ENCODE data around the gene UBAP2.
"Not testable (repeated sequence)": the region's sequence is repeated elsewhere in the genome, so short reads cannot be mapped to it uniquely, and the experiment has no call there.

UBAP2 gene

DNA sequence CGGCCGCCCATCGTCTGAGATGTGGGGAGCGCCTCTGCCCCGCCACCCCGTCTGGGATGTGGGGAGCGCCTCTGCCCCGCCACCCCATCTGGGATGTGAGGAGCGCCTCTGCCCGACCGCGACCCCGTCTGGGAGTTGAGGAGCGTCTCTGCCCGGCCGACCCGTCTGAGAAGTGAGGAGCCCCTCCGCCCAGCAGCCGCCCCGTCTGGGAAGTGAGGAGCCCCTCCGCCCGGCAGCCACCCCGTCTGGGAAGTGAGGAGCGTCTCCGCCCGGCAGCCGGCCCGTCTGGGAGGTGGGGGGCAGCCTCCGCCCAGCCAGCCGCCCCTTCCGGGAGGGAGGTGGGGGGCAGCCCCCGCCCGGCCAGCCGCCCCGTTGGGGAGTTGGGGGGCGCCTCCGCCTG, 9.8 kb downstream of the UBAP2 start:
- not testable (repeated sequence) for H2BK12ac ChIP-seq (ENCODE audit: low read length); H2BK5ac ChIP-seq (ENCODE audit: low read length); H2BK120ac ChIP-seq (ENCODE audit: low read depth, low read length); H3K27me3 ChIP-seq (ENCODE audit: control insufficient read depth in 3 of 3, insufficient read depth in 3 of 3, low read depth in 1 of 3, low read length in 3 of 3); H3K23ac ChIP-seq (ENCODE audit: low read depth, low read length, poor library complexity); H3K4me2 ChIP-seq (ENCODE audit: insufficient read depth, low read length, poor library complexity, severe bottlenecking); H3K27ac ChIP-seq (replicated peaks; ENCODE audit: low read length); H4K8ac ChIP-seq (ENCODE audit: low read depth, low read length); H2AFZ ChIP-seq (ENCODE audit: low read length); H3K9ac ChIP-seq (ENCODE audit: low read depth, low read length, poor library complexity); H3K4me3 ChIP-seq (ENCODE audit: low read length in 2 of 2); H3K14ac ChIP-seq (ENCODE audit: low read length); H3K18ac ChIP-seq (ENCODE audit: low read length); DNase-seq (ENCODE audit: low spot score); H3K79me1 ChIP-seq (ENCODE audit: low read depth, low read length); H2BK15ac ChIP-seq (ENCODE audit: low read length); H2AK5ac ChIP-seq (ENCODE audit: low read depth, low read length); H3K4ac ChIP-seq (ENCODE audit: low read length); H3K9me3 ChIP-seq (replicated peaks in 1 of 2; ENCODE audit: control insufficient read depth in 2 of 2, insufficient read depth in 1 of 2, low read depth in 1 of 2, low read length in 2 of 2); H4K91ac ChIP-seq (ENCODE audit: low read depth, low read length, poor library complexity); H3K4me1 ChIP-seq (ENCODE audit: control insufficient read depth in 2 of 2, insufficient read depth in 1 of 2, low read depth in 1 of 2, low read length in 2 of 2)
- WGBS, 2 donors (ENCODE audit: extremely low coverage in 2 of 2, insufficient read length in 2 of 2, insufficient replicate concordance in 1 of 2): no CpG with 5 or more reads among the region's 37 CpGs
- H3K36me3 ChIP-seq (replicated peaks in 1 of 2; ENCODE audit: control insufficient read depth in 2 of 2, insufficient read depth in 2 of 2, low read length in 2 of 2): peaks cover 0 to 47% of the 10 kb centered on the region in 2 donors

DNA sequence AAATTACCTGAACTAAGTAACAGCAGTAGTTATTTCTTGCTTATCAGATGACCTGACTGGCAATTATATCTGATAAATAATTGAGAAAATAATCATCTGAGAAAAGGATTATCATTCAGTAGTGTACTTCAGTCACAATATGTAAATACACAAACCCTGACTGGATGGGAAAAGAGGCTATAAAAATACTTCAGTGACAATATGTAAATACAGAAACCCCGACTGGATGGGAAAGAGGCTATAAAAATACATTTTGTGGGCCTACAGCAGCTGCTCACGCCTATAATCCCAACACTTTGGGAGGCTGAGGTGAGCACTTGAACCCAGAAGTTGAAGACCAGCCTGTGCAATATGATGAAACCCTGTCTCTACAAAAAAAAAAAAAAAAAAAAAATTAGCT, 11.1 kb downstream of the UBAP2 start:
- Histone ChIP-seq H2BK5ac (ENCODE audit: low read length) (no peak overlapping the region), H3K4ac (ENCODE audit: low read length) (no peak overlapping the region), H4K8ac (ENCODE audit: low read depth, low read length) (no peak overlapping the region), H3K4me2 (ENCODE audit: insufficient read depth, low read length, poor library complexity, severe bottlenecking) (no peak overlapping the region), H3K79me1 (ENCODE audit: low read depth, low read length) (peaks cover 3% of the 10 kb centered on the region), H3K18ac (ENCODE audit: low read length) (no peak overlapping the region), H2BK120ac (ENCODE audit: low read depth, low read length) (no peak overlapping the region), H3K27me3 (ENCODE audit: control insufficient read depth in 3 of 3, insufficient read depth in 3 of 3, low read depth in 1 of 3, low read length in 3 of 3) (no peaks in the 10 kb centered on the region), H3K27ac (replicated peaks; ENCODE audit: low read length) (no peak overlapping the region), H3K36me3 (replicated peaks in 1 of 2; ENCODE audit: control insufficient read depth in 2 of 2, insufficient read depth in 2 of 2, low read length in 2 of 2) (peaks cover 0 to 44% of the 10 kb centered on the region in 2 donors), H2AK5ac (ENCODE audit: low read depth, low read length) (no peak overlapping the region), H3K23ac (ENCODE audit: low read depth, low read length, poor library complexity) (no peak overlapping the region), H3K4me3 (ENCODE audit: low read length in 2 of 2) (no peak overlapping the region), H2AFZ (ENCODE audit: low read length) (no peak overlapping the region), H2BK12ac (ENCODE audit: low read length) (no peak overlapping the region), H2BK15ac (ENCODE audit: low read length) (no peak overlapping the region), H3K9ac (ENCODE audit: low read depth, low read length, poor library complexity) (no peak overlapping the region), H4K91ac (ENCODE audit: low read depth, low read length, poor library complexity) (no peak overlapping the region), H3K9me3 (replicated peaks in 1 of 2; ENCODE audit: control insufficient read depth in 2 of 2, insufficient read depth in 1 of 2, low read depth in 1 of 2, low read length in 2 of 2) (peaks cover 0 to 5% of the 10 kb centered on the region in 2 donors), H3K4me1 (ENCODE audit: control insufficient read depth in 2 of 2, insufficient read depth in 1 of 2, low read depth in 1 of 2, low read length in 2 of 2) (no peaks in the 10 kb centered on the region), H3K14ac (ENCODE audit: low read length) (no peak overlapping the region)
- DNase-seq (ENCODE audit: low spot score): no peak
- no CpG with 5 or more reads among the region's 2 CpGs for WGBS, 2 donors (ENCODE audit: extremely low coverage in 2 of 2, insufficient read length in 2 of 2, insufficient replicate concordance in 1 of 2)

DNA sequence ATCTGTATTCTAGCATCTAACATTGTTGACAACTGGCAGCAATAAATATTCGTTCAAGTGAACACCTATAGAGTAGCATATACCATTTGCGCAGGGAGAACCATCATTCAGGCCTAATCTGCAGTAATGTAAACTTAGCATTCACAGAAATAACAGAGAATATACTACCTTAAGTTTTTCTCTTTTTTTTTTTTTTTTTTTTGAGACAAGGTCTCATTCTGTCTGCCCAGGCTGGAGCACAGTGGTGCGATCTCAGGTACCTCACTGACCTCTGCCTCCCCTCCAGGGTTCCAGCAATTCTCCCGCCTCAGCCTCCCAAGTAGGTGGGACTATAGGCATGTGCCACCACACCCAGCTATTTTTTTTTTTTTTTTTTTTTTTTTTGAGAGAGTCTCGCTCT, 12.1 kb downstream of the UBAP2 start:
- Histone ChIP-seq H3K23ac (ENCODE audit: low read depth, low read length, poor library complexity) (no peak overlapping the region), H3K27me3 (ENCODE audit: control insufficient read depth in 3 of 3, insufficient read depth in 3 of 3, low read depth in 1 of 3, low read length in 3 of 3) (no peaks in the 10 kb centered on the region), H3K4ac (ENCODE audit: low read length) (no peak overlapping the region), H2BK5ac (ENCODE audit: low read length) (no peak overlapping the region), H4K8ac (ENCODE audit: low read depth, low read length) (no peak overlapping the region), H3K4me1 (ENCODE audit: control insufficient read depth in 2 of 2, insufficient read depth in 1 of 2, low read depth in 1 of 2, low read length in 2 of 2) (no peaks in the 10 kb centered on the region), H2BK120ac (ENCODE audit: low read depth, low read length) (no peak overlapping the region), H3K4me2 (ENCODE audit: insufficient read depth, low read length, poor library complexity, severe bottlenecking) (no peak overlapping the region), H4K91ac (ENCODE audit: low read depth, low read length, poor library complexity) (no peak overlapping the region), H3K79me1 (ENCODE audit: low read depth, low read length) (peaks cover 4% of the 10 kb centered on the region), H3K27ac (replicated peaks; ENCODE audit: low read length) (no peak overlapping the region), H2AFZ (ENCODE audit: low read length) (no peak overlapping the region), H2AK5ac (ENCODE audit: low read depth, low read length) (no peak overlapping the region), H3K18ac (ENCODE audit: low read length) (no peak overlapping the region), H3K9me3 (replicated peaks in 1 of 2; ENCODE audit: control insufficient read depth in 2 of 2, insufficient read depth in 1 of 2, low read depth in 1 of 2, low read length in 2 of 2) (peaks cover 0 to 10% of the 10 kb centered on the region in 2 donors), H2BK15ac (ENCODE audit: low read length) (no peak overlapping the region), H3K14ac (ENCODE audit: low read length) (no peak overlapping the region), H2BK12ac (ENCODE audit: low read length) (no peak overlapping the region), H3K9ac (ENCODE audit: low read depth, low read length, poor library complexity) (no peak overlapping the region), H3K36me3 (replicated peaks in 1 of 2; ENCODE audit: control insufficient read depth in 2 of 2, insufficient read depth in 2 of 2, low read length in 2 of 2) (peaks cover 0 to 45% of the 10 kb centered on the region in 2 donors), H3K4me3 (ENCODE audit: low read length in 2 of 2) (no peak overlapping the region)
- no peak for DNase-seq (ENCODE audit: low spot score)
- WGBS, 2 donors (ENCODE audit: extremely low coverage in 2 of 2, insufficient read length in 2 of 2, insufficient replicate concordance in 1 of 2): no CpG with 5 or more reads among the region's 5 CpGs

DNA sequence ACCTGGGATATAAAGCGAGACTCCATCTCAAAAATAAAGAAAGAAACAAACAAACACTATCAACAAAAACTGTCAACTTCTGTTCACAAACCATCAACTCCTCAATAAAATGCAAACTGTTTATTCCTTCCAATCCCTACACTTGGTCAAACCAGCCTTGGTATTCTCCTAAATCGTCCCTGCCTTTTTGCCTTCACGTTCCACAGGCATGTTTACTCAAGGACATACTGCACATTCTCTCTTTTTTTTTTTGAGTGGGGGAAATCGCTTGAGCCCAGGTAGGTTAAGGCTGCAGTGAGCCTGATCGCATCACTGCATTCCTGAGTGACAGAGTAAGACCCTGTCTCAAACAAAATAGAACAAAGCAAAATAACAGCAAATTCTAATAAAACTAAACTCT, 13.0 kb downstream of the UBAP2 start:
- Histone ChIP-seq H2BK12ac (ENCODE audit: low read length) (no peak overlapping the region), H4K8ac (ENCODE audit: low read depth, low read length) (no peak overlapping the region), H2BK5ac (ENCODE audit: low read length) (no peak overlapping the region), H3K14ac (ENCODE audit: low read length) (no peak overlapping the region), H3K9me3 (replicated peaks in 1 of 2; ENCODE audit: control insufficient read depth in 2 of 2, insufficient read depth in 1 of 2, low read depth in 1 of 2, low read length in 2 of 2) (peaks cover 0 to 10% of the 10 kb centered on the region in 2 donors), H2BK120ac (ENCODE audit: low read depth, low read length) (no peak overlapping the region), H3K27ac (replicated peaks; ENCODE audit: low read length) (no peak overlapping the region), H3K4me2 (ENCODE audit: insufficient read depth, low read length, poor library complexity, severe bottlenecking) (no peak overlapping the region), H3K79me1 (ENCODE audit: low read depth, low read length) (peaks cover 1% of the 10 kb centered on the region), H2AK5ac (ENCODE audit: low read depth, low read length) (no peak overlapping the region), H3K27me3 (ENCODE audit: control insufficient read depth in 3 of 3, insufficient read depth in 3 of 3, low read depth in 1 of 3, low read length in 3 of 3) (no peaks in the 10 kb centered on the region), H2BK15ac (ENCODE audit: low read length) (no peak overlapping the region), H3K36me3 (replicated peaks in 1 of 2; ENCODE audit: control insufficient read depth in 2 of 2, insufficient read depth in 2 of 2, low read length in 2 of 2) (peaks cover 0 to 48% of the 10 kb centered on the region in 2 donors), H3K23ac (ENCODE audit: low read depth, low read length, poor library complexity) (no peak overlapping the region), H3K4ac (ENCODE audit: low read length) (no peak overlapping the region), H2AFZ (ENCODE audit: low read length) (no peak overlapping the region), H4K91ac (ENCODE audit: low read depth, low read length, poor library complexity) (no peak overlapping the region), H3K4me1 (ENCODE audit: control insufficient read depth in 2 of 2, insufficient read depth in 1 of 2, low read depth in 1 of 2, low read length in 2 of 2) (no peaks in the 10 kb centered on the region), H3K18ac (ENCODE audit: low read length) (no peak overlapping the region), H3K4me3 (ENCODE audit: low read length in 2 of 2) (no peak overlapping the region), H3K9ac (ENCODE audit: low read depth, low read length, poor library complexity) (no peak overlapping the region)
- WGBS, 2 donors (ENCODE audit: extremely low coverage in 2 of 2, insufficient read length in 2 of 2, insufficient replicate concordance in 1 of 2): no CpG with 5 or more reads among the region's 5 CpGs
- DNase-seq (ENCODE audit: low spot score): no peak

All from neuronal stem cell (in vitro differentiated cells).